G401 (cell line): ENCODE results near the gene WDFY1. TPM values are rescaled to one million over a fixed set of nuclear protein-coding genes. Genes with fewer than 3 reads are reported as not detected.

Experiments
- DNase-seq: peaks from one replicate; pipeline ENCODE4 v3.0.0-alpha.2; 2015; ENCODE audit warnings: low spot score
- in situ Hi-C: cut with HindIII; loops from 2 replicates; pipeline ENCODE4 v1.10.0; 2016; ENCODE audit warnings: low sequenced_read_pairs, mixed read lengths
- total RNA-seq: library from RNA; depleted of rRNA; stranded (reverse); fragments of >200 nt; shearing (Covaris generic); gene quantifications from 2 replicates; pipeline ENCODE4 v1.2.3, GENCODE V29; 2014; rRNA removed

WDFY1 gene, protein sequence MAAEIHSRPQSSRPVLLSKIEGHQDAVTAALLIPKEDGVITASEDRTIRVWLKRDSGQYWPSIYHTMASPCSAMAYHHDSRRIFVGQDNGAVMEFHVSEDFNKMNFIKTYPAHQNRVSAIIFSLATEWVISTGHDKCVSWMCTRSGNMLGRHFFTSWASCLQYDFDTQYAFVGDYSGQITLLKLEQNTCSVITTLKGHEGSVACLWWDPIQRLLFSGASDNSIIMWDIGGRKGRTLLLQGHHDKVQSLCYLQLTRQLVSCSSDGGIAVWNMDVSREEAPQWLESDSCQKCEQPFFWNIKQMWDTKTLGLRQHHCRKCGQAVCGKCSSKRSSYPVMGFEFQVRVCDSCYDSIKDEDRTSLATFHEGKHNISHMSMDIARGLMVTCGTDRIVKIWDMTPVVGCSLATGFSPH
- 84.2 and 108 TPM in 2 replicates for total RNA-seq

GRCh38 chr2:223944703-223945531 is at the start of gene WDFY1:
TSS of gene WDFY1 (minus strand) at chr2:223945335. CDS start at chr2:223945284, 51 bp downstream.
- peak; percentile 90 for DNase-seq
- in situ Hi-C loops, result no loop called here

DNA sequence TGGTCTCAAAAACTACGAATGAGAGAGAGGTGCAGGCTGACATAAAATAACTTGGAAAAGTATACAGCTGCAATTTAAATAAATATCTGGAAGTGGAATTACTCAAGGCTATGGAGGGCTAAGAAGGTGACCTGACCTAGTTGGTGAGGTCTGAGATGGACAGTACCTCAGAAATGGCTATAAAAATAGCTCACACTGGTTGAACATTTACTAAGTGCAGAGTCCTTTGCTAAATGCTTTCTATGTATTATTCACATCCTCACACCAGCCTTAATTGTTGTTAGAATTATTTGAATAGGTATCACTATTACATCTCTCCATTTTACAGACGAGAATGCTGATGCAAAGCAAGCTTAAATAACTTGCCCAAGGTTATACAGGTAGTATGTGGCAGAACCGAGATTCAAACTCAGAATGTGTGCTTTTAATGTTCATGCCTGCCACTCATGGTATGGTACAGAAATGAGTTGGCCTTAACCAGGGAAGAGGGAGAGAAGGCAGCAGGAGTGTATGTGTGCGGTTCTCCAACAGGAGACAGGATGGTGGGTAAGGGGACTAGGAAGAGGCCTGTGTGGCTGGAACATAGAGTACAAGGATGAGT is 49.5 kb upstream of the WDFY1 start:
- in situ Hi-C loops, result no loop called here

DNA sequence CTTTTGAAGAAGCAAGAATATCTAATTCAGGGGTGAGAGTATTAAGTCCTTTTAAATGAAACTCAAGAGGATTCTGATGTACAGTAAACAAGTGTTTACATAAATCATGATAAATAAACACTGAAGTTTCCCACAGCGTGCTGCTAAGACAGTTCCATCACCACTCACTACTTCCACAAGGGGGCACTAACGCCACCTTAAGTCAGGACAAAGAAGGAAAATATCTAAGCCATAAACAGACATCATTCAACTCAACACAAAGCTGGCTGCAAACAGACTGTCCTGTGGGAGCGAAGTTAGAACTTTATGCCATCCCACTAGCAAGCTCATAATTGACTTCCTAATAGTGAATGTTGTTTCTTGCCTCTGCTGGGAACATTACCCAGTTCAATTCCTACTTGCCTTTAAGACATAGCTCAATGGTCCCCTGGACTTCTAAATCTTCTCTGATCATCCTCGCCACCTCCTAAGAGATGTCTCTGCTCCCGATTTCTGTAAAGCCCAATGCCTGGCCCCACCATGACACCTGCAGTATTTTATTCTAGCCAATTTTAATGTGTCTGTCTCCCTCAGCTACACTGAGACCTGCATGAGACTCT is 48.6 kb upstream of the WDFY1 start:
- in situ Hi-C loops, result no loop called here
- DNase-seq, result peak; percentile 66

More for the DNA sequence above, 49.5 kb upstream of the WDFY1 start:
- no peak for DNase-seq

DNA sequence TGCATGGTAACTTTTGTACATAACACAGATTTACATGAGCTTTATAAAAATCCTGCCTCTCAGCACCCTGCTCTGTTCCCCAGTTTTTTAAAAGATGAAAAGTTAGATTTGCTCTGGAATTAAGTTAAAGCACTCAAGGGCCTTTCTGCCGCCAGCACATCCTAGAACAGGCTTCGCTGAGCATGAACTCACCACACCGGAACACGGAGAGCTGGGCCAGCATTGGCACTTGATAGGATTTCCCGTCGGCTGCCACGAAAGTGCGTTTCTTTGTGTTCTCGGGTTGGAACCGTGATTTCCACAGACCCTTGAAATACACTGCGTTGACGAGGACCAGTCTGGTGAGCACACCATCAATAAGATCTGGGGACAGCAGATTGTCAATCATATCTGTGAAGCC is 46.5 kb upstream of the WDFY1 start:
- no peak for DNase-seq
- in situ Hi-C loops, result no loop called here

GRCh38 chr2:223989856-223990232 is 44.7 kb upstream of the WDFY1 start:
- no peak for DNase-seq

GRCh38 chr2:223989206-223989855 is 44.2 kb upstream of the WDFY1 start:
- no peak for DNase-seq
- in situ Hi-C loops, result no loop called here

More at GRCh38 chr2:223989856-223990232, 44.7 kb upstream of the WDFY1 start:
- in situ Hi-C loops, result no loop called here

DNA sequence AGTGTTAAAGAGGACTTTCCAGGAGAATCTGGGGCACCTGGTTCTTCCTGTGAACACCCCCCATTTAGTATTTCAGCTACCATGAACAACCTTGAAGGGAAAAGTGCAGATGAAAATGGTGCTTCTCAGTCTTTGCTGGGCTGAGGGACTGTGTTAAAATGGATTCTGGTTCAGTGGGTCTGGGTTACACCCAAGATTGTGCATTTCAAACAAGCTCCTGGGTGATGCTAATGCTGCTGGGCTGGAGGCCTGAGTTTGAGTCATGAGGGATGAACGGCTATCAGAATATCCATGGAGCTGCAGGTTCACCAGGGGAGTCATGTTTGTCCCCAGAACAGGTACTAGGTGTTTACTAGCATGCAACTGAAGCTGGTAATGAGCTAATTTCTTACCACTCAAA is 36.1 kb upstream of the WDFY1 start:
- no peak for DNase-seq
- in situ Hi-C loops, result no loop called here

GRCh38 chr2:223980803-223981202 is 35.7 kb upstream of the WDFY1 start:
- in situ Hi-C loops, result no loop called here
- DNase-seq, result no peak

- no peak for DNase-seq
- in situ Hi-C loops, result no loop called here
Observed at GRCh38 chr2:223980397-223980735, 35.2 kb upstream of the WDFY1 start.

DNA sequence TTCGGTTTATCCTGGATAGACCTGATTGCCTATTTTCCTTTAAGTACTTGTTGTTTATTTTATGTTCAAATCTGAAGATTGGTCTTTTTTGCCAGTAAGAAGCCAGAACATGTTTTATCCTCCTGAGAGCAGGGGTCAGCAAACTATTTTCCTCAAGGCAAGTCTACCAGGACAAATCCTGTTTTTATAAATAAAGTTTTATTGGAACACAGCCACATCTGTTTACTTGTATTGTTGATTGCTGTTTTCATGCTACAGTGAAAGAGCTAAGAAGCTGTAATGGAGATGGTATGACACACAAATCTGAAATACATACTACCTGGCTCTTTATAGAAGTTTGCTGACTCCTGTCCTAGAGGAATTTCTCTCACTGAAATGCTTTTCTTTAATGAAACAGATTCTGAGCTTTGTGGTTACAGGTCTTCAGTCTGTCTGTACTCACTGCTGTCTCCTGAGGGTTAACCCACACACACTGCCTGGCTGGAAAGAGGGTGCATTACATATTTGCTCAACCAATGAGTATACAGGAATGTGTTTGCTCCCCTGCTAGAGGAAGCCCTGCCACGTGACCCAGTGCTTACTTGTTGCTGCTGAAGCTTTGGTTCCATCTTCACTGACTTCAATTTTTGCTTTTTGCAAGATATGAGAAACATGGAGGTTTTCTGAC is 34.7 kb upstream of the WDFY1 start:
- no peak for DNase-seq
- in situ Hi-C loops, result no loop called here

GRCh38 chr2:223978451-223978850 is 33.3 kb upstream of the WDFY1 start:
- in situ Hi-C loops, result no loop called here
- DNase-seq, result no peak

- in situ Hi-C loops, result no loop called here
- no peak for DNase-seq
Observed at GRCh38 chr2:223976635-223977226, 31.6 kb upstream of the WDFY1 start.

- in situ Hi-C loops, result no loop called here
- DNase-seq, result no peak
Observed at GRCh38 chr2:223973606-223974005, 28.5 kb upstream of the WDFY1 start.

DNA sequence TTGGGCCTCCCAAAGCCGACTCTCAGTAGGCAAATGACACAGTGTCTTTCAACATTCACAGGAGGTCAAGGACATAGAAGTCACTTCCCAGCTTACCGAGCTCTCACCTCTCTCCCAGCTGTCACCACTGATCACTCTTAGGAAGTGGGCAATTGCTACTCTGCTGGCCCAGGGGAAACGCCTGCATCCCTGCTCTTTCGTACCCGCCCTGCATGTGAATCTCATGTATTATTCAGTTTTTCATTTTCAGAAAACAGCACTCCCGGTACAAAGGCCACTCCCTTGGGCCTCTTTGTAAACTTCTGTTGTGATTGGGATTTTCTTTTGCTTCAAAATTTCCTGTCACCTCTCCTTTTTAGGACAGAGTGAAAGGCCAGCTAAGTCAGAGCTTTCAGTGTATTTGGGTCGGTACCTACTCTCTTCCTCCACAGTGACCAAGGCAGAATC is 27.5 kb upstream of the WDFY1 start:
- DNase-seq, result no peak
- in situ Hi-C loops, result no loop called here

DNA sequence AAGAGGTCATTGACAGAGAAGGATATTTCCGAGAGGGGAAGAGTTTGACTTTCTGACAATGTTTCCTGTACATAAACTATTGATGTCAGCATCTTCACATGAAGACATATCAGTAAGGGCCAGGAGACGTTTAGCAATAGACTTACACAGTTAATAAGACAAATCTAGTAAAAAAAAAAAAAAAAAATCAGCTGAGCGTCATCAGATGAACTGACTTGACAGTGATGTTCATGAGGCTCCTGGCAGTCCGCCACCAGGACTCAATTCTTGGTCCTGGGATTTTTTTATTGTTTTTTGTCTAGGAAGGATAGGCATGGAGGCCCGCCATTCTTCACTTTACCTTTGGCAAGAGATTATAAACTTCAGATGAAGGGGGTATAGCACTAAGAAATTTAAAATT is 26.6 kb upstream of the WDFY1 start:
- in situ Hi-C loops, result no loop called here
- no peak for DNase-seq

- in situ Hi-C loops, result no loop called here
- peak; percentile 74 for DNase-seq
Observed at GRCh38 chr2:223970343-223971128, 25.4 kb upstream of the WDFY1 start.

GRCh38 chr2:223969856-223970255 is 24.7 kb upstream of the WDFY1 start:
- in situ Hi-C loops, result no loop called here
- DNase-seq, result no peak
